Cardiac muscle cell (in vitro differentiated cells and primary cell): Measurements from ENCODE around the gene COX5B. TPM values are rescaled to one million over a fixed set of nuclear protein-coding genes. Genes with fewer than 3 reads are reported as not detected.
A peak's percentile ranks its signal among the peaks of the same experiment; 100 is the strongest.

Experiments
- DNase-seq, 2 donors: peaks; one replicate each; pipeline versions ENCODE4 v3.0.0 to v3.0.0-alpha.2; 2010 to 2017; ENCODE audit warnings: low read depth in 1 of 2, low spot score in 1 of 2
- H3K27ac ChIP-seq: fragments of 200-600 bp; sonication (generic); 2 replicates; pipeline ENCODE4 v1.5.1; 2016
- H3K27me3 ChIP-seq: fragments of 200-600 bp; sonication (generic); 2 replicates; pipeline ENCODE4 v1.6.0; 2016; ENCODE audit warnings: control low read depth
- H3K36me3 ChIP-seq: fragments of 200-600 bp; sonication (generic); 2 replicates; pipeline ENCODE4 v1.5.1; 2016; ENCODE audit warnings: control low read depth
- H3K4me1 ChIP-seq: fragments of 200-600 bp; sonication (generic); 2 replicates; pipeline ENCODE4 v1.8.1; 2017; ENCODE audit warnings: low read depth, mild to moderate bottlenecking, mixed run types
- H3K4me3 ChIP-seq: fragments of 200-600 bp; sonication (generic); 2 replicates; pipeline ENCODE4 v1.5.1; 2016; ENCODE audit warnings: mild to moderate bottlenecking
- H3K9me3 ChIP-seq: fragments of 200-600 bp; sonication (generic); 2 replicates; pipeline ENCODE4 v1.5.1; 2017; ENCODE audit warnings: low read depth, mild to moderate bottlenecking, control low read depth
- CTCF ChIP-seq: IDR thresholded peaks from 2 replicates; pipeline ENCODE4 v1.5.1; 2012; ENCODE audit warnings: low read depth, mild to moderate bottlenecking, low read length
- polyA plus RNA-seq: library from polyadenylated mRNA; unstranded; fragments of >200 nt; fragmentation: Nextera tagmentation; extraction: Ambion mirVana; gene quantifications from 2 replicates; pipeline ENCODE4 v1.2.1, GENCODE V29; 2016
- total RNA-seq: library from RNA; depleted of rRNA; stranded (reverse); fragments of >200 nt; gene quantifications from 2 replicates; pipeline ENCODE4 v1.2.3, GENCODE V29; 2016

The COX5B gene
- total and polyA plus RNA-seq, 2 experiments from 2014 or later = 429 to 969 TPM

DNA sequence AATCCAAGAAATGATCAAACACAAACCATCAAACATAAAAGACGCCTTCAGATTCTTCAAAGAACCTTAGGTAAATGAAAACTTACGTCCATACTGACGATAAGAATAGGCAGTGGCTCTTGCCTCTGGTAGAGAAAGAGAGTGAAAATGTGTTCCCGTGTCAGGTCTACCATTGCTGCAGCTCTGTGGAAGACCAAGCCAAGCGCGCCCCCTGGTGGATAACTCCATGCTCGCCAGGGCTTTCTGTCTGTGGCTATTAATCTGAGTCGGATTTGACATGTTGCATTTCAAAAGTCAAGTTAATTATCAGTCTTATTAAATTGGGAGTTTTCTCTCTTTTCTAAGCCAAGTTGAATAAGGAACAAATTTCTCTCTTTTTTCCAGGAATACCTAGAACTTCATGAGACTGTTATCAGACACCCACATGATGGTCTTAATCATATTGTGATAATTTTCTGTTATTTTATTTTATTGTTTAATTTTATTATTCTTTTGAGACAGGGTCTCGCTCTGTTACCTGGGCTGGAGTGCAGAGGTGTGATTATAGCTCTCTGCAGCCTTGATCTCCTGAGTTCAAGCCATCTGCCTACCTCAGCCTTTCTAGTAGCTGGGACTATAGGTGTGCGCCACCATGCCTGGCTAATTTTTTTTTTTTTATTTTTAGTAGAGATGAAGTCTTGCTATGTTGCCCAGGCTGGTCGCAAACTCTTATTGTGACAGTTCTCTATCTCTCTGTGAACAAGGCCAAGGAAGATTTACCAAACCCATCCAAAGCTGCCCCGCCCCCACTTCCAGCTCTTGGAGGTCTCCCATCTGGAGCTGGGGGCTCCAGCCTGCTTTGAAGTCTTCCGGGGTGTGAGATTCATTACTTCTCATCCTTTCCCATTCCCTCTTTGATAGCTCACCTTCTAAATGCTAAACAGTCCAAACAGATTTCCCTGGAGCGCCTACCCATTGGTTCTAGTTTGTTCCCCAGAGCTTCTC, 51.7 kb downstream of the COX5B start:
- no peak overlapping the region for H3K27ac ChIP-seq
- peak; percentile 87 to 92 for DNase-seq
- no peaks in the 10 kb centered on the region for H3K9me3 ChIP-seq
- H3K27me3 ChIP-seq = no peaks in the 10 kb centered on the region
- H3K4me3 ChIP-seq = no peak overlapping the region
- peak; percentile 89 for TF ChIP-seq CTCF
- H3K4me1 ChIP-seq = no peaks in the 10 kb centered on the region
- H3K36me3 ChIP-seq = no peaks in the 10 kb centered on the region

Other genes starting within 250 kb of the COX5B start
- 30.3 and 154 TPM in 2 replicates for gene ANKRD36B, start 56.2 kb upstream of the COX5B start, total RNA-seq
- 78.1 and 130 TPM in 2 replicates for gene ANKRD36B, start 56.2 kb upstream of the COX5B start, polyA plus RNA-seq
- 103 and 109 TPM in 2 replicates for gene ACTR1B, start 18.0 kb downstream of the COX5B start, total RNA-seq
- gene ACTR1B, start 18.0 kb downstream of the COX5B start, polyA plus RNA-seq = 22.9 and 26.3 TPM in 2 replicates
- 2.4 and 6.7 TPM in 2 replicates for gene C2orf92, start 23.7 kb downstream of the COX5B start, total RNA-seq
- gene C2orf92, start 23.7 kb downstream of the COX5B start, polyA plus RNA-seq = 6.8 and 9.4 TPM in 2 replicates
- 2.7 and 7.3 TPM in 2 replicates for gene ZAP70, start 67.5 kb downstream of the COX5B start, total RNA-seq
- 0.32 and 3.5 TPM in 2 replicates for gene ZAP70, start 67.5 kb downstream of the COX5B start, polyA plus RNA-seq